Natural killer cell treated with Interleukin-12 subunit alpha and Interleukin-12 subunit beta and Interleukin-15 and Interleukin-18, amount 100 ng/mL, for 72 hours (primary cell): ENCODE data around the gene PCP2. TPM values are rescaled to one million over a fixed set of nuclear protein-coding genes. Genes with fewer than 3 reads are reported as not detected.

ENCODE experiments used
- ATAC-seq, 2 donors: fragments of 150-1000 bp; cut with Tn5 transposase in 1 of 2; sonication (Bioruptor Pico), chemical (Tn5 transposase) in 1 of 2; 2 replicates each; pipeline ENCODE4 v1.10.0; 2021
- DNase-seq: peaks from one replicate; pipeline ENCODE4 v3.0.0; 2022; ENCODE audit warnings: low spot score
- H3K27ac Mint-ChIP-seq, 2 donors: 1 replicate in 1 of 2; 2 replicates in 1 of 2; pipeline ENCODE4 v1.8.0; 2022; ENCODE audit warnings: mixed read lengths in 2 of 2, mild to moderate bottlenecking in 1 of 2, moderate library complexity in 1 of 2
- H3K27me3 Mint-ChIP-seq, 2 donors: 1 replicate in 1 of 2; 2 replicates in 1 of 2; pipeline ENCODE4 v1.8.0; 2022; ENCODE audit warnings: mixed read lengths in 2 of 2
- H3K36me3 Mint-ChIP-seq: one replicate; pipeline ENCODE4 v1.8.0; 2022; ENCODE audit warnings: mixed read lengths
- H3K4me1 Mint-ChIP-seq, 2 donors: 1 replicate in 1 of 2; 2 replicates in 1 of 2; pipeline ENCODE4 v1.8.0; 2022; ENCODE audit warnings: low read depth in 2 of 2, mixed read lengths in 2 of 2, mild to moderate bottlenecking in 1 of 2
- H3K4me3 Mint-ChIP-seq: one replicate; pipeline ENCODE4 v1.8.0; 2022; ENCODE audit warnings: mixed read lengths
- H3K9me3 Mint-ChIP-seq: 2 replicates; pipeline ENCODE4 v1.8.0; 2022; ENCODE audit warnings: mixed read lengths
- total RNA-seq, 2 donors: library from RNA; stranded (reverse); gene quantifications; one replicate each; pipeline ENCODE4 v1.2.3, GENCODE V29; 2022

PCP2 gene
- total RNA-seq, 2 donors from 2014 or later, result 1.2 to 1.5 TPM

DNA sequence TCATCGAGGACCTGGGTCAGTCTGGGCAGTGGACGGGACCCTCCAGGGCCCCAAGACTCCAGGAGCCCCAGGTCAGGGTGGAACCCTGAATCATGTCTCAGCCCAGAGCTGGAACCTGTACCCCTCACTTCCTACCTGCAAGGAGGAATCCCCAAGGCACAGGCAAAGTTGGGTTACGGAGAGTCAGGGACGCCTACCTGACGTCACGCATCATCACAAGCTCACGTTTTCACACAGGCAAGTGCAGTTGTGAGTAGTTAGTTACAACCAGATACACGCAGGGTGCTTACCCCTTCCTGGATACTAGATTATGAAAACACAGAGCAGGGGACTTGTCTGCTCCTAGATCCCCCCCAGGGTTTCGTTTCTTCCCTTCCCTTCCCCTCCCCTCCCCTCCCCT is 37.3 kb upstream of the PCP2 start:
- Mint-ChIP-seq H3K27ac (no peak overlapping the region), H3K27me3 (peaks cover 17 to 27% of the 10 kb centered on the region in 2 donors), H3K9me3 (no peaks in the 10 kb centered on the region), H3K36me3 (no peaks in the 10 kb centered on the region), H3K4me1 (peaks cover 6 to 10% of the 10 kb centered on the region in 2 donors), H3K4me3 (no peak overlapping the region)
- DNase-seq (no peak), ATAC-seq (no peak)

- Mint-ChIP-seq H3K4me1 (peaks cover 4 to 10% of the 10 kb centered on the region in 2 donors), H3K27ac (no peak overlapping the region), H3K9me3 (no peaks in the 10 kb centered on the region), H3K27me3 (peaks cover 14 to 26% of the 10 kb centered on the region in 2 donors), H3K4me3 (no peak overlapping the region), H3K36me3 (no peaks in the 10 kb centered on the region)
- DNase-seq (no peak), ATAC-seq (no peak)
These were observed 36.7 kb upstream of the PCP2 start for GRCh38 chr19:7670150-7670783.

- H3K27ac Mint-ChIP-seq, result no peak overlapping the region
These were observed 36.1 kb upstream of the PCP2 start for GRCh38 chr19:7669641-7670040.

GRCh38 chr19:7668842-7669241 is 35.3 kb upstream of the PCP2 start, which contains the start of gene RETN:
Gene RETN (plus strand): TSS chr19:7669049. CDS start chr19:7669327, 278 bp downstream.
- H3K4me3 Mint-ChIP-seq, result no peak within 1 kb of the TSS
- no peak within 1 kb of the TSS for H3K27ac Mint-ChIP-seq

More at GRCh38 chr19:7669641-7670040, 36.1 kb upstream of the PCP2 start:
- DNase-seq (no peak), ATAC-seq (no peak)
- Mint-ChIP-seq H3K4me3 (no peak overlapping the region), H3K9me3 (no peaks in the 10 kb centered on the region), H3K4me1 (peaks cover 3 to 10% of the 10 kb centered on the region in 2 donors), H3K27me3 (peaks cover 14 to 26% of the 10 kb centered on the region in 2 donors), H3K36me3 (no peaks in the 10 kb centered on the region)

DNA sequence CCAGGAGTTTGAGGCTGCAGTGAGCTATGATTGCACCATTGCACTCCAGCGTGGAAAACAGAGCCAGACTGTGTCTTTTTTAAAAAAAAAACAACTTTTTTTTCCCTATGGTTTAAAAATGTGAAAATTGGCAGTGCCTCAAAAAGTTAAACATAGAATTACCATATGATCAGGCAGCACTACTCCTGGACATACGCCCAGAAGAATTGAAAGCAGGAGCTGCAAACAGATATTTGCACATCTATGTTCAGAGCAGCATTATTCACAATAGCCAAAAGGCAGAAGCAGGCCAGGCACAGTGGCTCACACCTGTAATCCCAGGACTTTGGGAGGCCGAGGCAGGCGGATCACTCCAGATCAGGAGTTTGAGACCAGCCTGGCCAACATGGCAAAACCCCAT is 31.6 kb upstream of the PCP2 start:
- Mint-ChIP-seq H3K4me3 (no peak overlapping the region), H3K9me3 (no peaks in the 10 kb centered on the region), H3K4me1 (peaks cover 0 to 4% of the 10 kb centered on the region in 2 donors), H3K27me3 (peaks cover 9 to 14% of the 10 kb centered on the region in 2 donors), H3K27ac (no peak overlapping the region), H3K36me3 (no peaks in the 10 kb centered on the region)
- ATAC-seq (no peak), DNase-seq (no peak)

More at GRCh38 chr19:7668842-7669241, 35.3 kb upstream of the PCP2 start, which contains the start of gene RETN:
- H3K27me3 Mint-ChIP-seq, result peaks cover 14 to 22% of the 10 kb centered on the region in 2 donors
- ATAC-seq (peak in 1 of 2 donors; percentile 7), DNase-seq (no peak)
- H3K36me3 Mint-ChIP-seq, result no peaks in the 10 kb centered on the region
- no peaks in the 10 kb centered on the region for H3K9me3 Mint-ChIP-seq
- peaks cover 0 to 4% of the 10 kb centered on the region in 2 donors for H3K4me1 Mint-ChIP-seq

DNA sequence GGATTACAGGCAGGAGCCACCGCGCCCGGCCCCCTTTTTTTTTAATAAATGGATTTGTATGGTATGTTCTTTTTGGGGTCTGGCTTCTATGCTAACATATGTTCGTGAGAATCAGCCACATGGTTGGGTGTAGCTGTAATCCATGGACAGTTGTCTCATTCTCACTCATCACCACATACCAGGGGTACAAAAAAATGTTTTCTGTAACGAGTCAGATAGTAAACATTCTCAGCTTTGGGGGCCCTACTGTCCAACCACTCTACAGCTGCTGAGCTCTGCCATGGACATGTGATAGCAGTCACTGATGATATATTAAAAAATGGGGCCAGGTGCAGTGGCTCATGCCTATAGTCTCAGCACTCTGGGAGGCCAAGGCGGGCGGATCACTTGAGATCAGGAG is 30.2 kb upstream of the PCP2 start:
- H3K27me3 Mint-ChIP-seq, result peaks cover 3 to 6% of the 10 kb centered on the region in 2 donors
- no peak for ATAC-seq
- no peaks in the 10 kb centered on the region for H3K9me3 Mint-ChIP-seq
- H3K27ac Mint-ChIP-seq, result no peak overlapping the region
- H3K36me3 Mint-ChIP-seq, result no peaks in the 10 kb centered on the region
- no peak for DNase-seq
- no peak overlapping the region for H3K4me3 Mint-ChIP-seq
- H3K4me1 Mint-ChIP-seq, result no peaks in the 10 kb centered on the region

- ATAC-seq, result no peak
- Mint-ChIP-seq H3K4me3 (no peak overlapping the region), H3K9me3 (no peaks in the 10 kb centered on the region), H3K4me1 (peaks cover 0 to 4% of the 10 kb centered on the region in 2 donors), H3K27me3 (peaks cover 3 to 6% of the 10 kb centered on the region in 2 donors), H3K27ac (no peak overlapping the region), H3K36me3 (no peaks in the 10 kb centered on the region)
- DNase-seq, result no peak
These were observed 29.1 kb upstream of the PCP2 start for GRCh38 chr19:7662657-7663056.

DNA sequence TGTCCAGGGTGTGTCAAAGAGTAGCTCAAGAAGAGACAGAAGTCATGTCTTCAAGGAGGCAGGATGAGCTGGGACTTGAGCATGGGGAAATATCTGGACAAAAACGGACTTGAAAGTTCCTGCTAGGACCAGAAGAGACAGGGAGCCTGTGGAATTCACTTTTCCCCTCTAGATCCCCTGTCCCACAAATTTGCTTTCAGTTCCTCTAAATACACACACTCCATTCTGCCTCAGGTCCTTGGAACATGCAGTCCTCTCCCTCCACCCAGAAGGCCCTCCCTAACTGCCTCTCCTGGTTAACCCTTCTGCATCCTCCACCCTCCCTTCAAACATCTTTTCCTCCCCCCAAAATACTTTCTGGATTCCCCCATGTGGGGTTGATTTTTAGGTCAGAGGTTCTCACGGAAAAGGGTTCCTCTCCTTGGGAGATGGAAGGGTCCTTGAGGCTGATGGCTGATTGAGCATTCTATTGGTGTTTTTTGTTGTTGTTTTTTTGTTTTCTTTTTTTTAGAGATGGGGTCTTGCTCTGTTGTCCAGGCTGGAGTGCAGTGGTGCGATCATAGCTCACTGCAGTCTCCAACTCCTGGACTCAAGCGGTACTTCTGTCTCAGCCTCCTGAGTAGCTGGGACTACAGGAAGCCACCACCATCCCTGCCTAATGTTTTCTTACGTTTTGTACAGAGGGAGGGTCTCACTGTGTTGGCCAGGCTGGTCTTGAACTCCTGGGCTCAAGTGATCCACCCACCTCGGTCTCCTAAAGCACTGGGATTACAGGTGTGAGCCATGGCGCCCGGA is 28.4 kb upstream of the PCP2 start:
- Mint-ChIP-seq H3K27me3 (peaks cover 2 to 4% of the 10 kb centered on the region in 2 donors), H3K27ac (no peak overlapping the region), H3K36me3 (no peaks in the 10 kb centered on the region), H3K4me1 (peaks cover 0 to 8% of the 10 kb centered on the region in 2 donors), H3K4me3 (no peak overlapping the region), H3K9me3 (no peaks in the 10 kb centered on the region)
- ATAC-seq (no peak), DNase-seq (no peak)

GRCh38 chr19:7658219-7658686 is 24.7 kb upstream of the PCP2 start:
- peaks cover 0 to 15% of the 10 kb centered on the region in 2 donors for H3K4me1 Mint-ChIP-seq
- no peak overlapping the region for H3K27ac Mint-ChIP-seq
- H3K36me3 Mint-ChIP-seq, result no peaks in the 10 kb centered on the region
- no peaks in the 10 kb centered on the region for H3K9me3 Mint-ChIP-seq
- no peak for DNase-seq
- ATAC-seq, result peak; percentile 76 to 80
- H3K4me3 Mint-ChIP-seq, result peak overlapping the region; percentile 41
- H3K27me3 Mint-ChIP-seq, result no peaks in the 10 kb centered on the region

DNA sequence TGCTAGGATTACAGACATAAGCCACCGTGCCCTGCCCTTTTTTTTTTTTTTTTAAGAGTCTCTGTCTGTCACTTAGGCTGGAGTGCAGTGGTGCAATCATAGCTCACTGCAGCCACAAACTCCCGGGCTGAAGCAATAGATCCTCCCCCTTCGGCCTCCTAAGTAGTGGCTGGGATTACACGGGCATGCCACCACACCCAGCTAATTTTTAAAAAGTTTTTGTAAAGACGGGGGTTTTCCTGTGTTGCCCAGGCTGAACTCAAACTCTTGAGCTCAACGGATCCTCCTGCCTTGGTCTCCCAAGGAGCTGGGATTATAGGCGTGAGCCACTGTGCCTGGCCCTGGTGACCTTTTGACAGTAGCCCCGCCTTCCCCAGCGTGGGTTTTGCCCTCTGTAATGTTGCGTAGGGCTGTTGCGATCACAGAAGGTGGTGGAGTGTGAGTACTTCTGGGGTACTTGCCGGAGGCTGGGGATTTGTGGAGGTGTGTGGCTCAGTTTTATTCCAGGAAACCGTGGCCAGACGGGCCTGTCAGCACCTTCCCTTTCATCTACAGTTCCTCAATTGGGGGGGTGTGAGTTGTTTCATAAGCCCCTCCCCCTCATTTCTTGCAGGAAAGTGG is 23.7 kb upstream of the PCP2 start:
- no peaks in the 10 kb centered on the region for H3K27me3 Mint-ChIP-seq

GRCh38 chr19:7655581-7655980 is 22.1 kb upstream of the PCP2 start:
- peak overlapping the region in 1 of 2 donors; percentile 37 for H3K27ac Mint-ChIP-seq
- no peaks in the 10 kb centered on the region for H3K36me3 Mint-ChIP-seq

More for the DNA sequence above, 23.7 kb upstream of the PCP2 start:
- Mint-ChIP-seq H3K27ac (peak overlapping the region in 1 of 2 donors; percentile 37), H3K4me1 (peaks cover 9 to 22% of the 10 kb centered on the region in 2 donors), H3K36me3 (no peaks in the 10 kb centered on the region), H3K4me3 (peak overlapping the region; percentile 34), H3K9me3 (no peaks in the 10 kb centered on the region)
- DNase-seq (no peak), ATAC-seq (peak; percentile 71 to 82)

DNA sequence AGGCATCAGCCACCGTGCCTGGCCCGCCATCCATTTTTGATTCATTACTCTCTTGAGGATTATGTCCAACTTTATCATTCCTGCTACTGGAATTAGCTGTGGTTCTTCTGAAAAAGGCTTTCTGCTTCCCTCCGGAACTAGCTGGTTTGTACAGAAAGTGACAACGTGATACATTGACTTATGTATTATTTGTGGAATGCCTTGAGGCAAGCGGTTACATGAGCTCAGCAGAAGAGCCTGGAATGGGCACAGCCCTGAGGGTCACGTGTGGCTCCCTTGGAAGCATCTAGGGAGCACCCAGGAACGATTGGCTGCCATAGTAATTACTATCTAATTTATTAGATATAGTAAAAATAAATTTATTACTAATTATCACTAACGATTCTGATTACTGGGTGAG is 20.9 kb upstream of the PCP2 start:
- no peak overlapping the region for H3K4me3 Mint-ChIP-seq
- H3K9me3 Mint-ChIP-seq, result no peaks in the 10 kb centered on the region
- H3K27ac Mint-ChIP-seq, result no peak overlapping the region
- H3K36me3 Mint-ChIP-seq, result no peaks in the 10 kb centered on the region
- no peaks in the 10 kb centered on the region for H3K27me3 Mint-ChIP-seq
- DNase-seq, result no peak
- no peak for ATAC-seq
- peaks cover 11 to 24% of the 10 kb centered on the region in 2 donors for H3K4me1 Mint-ChIP-seq

More at GRCh38 chr19:7655581-7655980, 22.1 kb upstream of the PCP2 start:
- Mint-ChIP-seq H3K9me3 (no peaks in the 10 kb centered on the region), H3K4me1 (peaks cover 11 to 24% of the 10 kb centered on the region in 2 donors), H3K4me3 (no peak overlapping the region), H3K27me3 (no peaks in the 10 kb centered on the region)
- DNase-seq (no peak), ATAC-seq (no peak)

DNA sequence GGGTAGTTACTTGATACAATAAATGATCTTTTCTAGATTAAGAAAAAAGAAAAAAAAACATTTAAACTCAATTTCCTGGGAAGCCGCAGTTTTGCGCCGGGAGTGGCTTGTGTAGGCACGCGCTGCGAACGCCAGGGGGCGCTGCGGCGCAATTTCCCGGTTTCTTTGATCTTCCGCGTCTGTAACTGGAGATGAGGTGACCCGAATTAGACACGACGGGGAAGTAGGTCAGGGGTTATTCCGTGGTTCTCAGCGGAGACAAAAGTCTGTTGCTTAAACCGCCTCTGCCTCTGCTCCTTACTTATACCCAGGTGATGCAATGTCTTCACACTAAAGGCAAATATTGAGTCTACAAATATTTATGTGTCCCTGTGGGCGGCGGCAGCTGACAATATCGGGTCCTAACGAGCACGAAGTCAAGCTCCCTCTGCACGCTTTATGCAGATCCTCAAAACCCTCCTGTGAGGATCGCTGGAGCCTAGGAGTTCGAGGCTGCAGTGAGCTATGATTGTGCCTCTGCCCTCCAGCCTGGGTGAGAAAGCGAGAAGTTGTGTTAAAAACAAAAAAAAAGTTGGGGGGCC is 18.6 kb upstream of the PCP2 start:
- H3K36me3 Mint-ChIP-seq, result no peaks in the 10 kb centered on the region
- H3K4me3 Mint-ChIP-seq, result peak overlapping the region; percentile 78
- peak overlapping the region; percentile 37 to 85 for H3K27ac Mint-ChIP-seq
- DNase-seq (peak; percentile 90), ATAC-seq (peak; percentile 84 to 95)
- H3K4me1 Mint-ChIP-seq, result peaks cover 11 to 18% of the 10 kb centered on the region in 2 donors
- no peaks in the 10 kb centered on the region for H3K9me3 Mint-ChIP-seq
- H3K27me3 Mint-ChIP-seq, result no peaks in the 10 kb centered on the region
